ENCODE results near the gene SPANXN5. TPM values are rescaled to one million over a fixed set of nuclear protein-coding genes. Genes with fewer than 3 reads are reported as not detected.
"Not testable (repeated sequence)": the region's sequence is repeated elsewhere in the genome, so short reads cannot be mapped to it uniquely, and the experiment has no call there.

The SPANXN5 gene
- total RNA-seq = under 1 TPM in 1 of 2 donors, not detected in 1; 0.68 TPM

GRCh38 chrX:52797327-52797726 is at the start of gene SPANXN5:
Gene SPANXN5 (minus strand): TSS chrX:52797427. CDS start chrX:52797348, 79 bp downstream.
- not testable (repeated sequence) for DNase-seq (ENCODE audit: low spot score); H3K27me3 ChIP-seq (replicated peaks; ENCODE audit: insufficient read depth)

GRCh38 chrX:52843619-52844018 is 46.4 kb upstream of the SPANXN5 start:
- H3K36me3 ChIP-seq; H3K27ac ChIP-seq; H3K4me1 ChIP-seq (replicated peaks); intact Hi-C loops (cut with DNase I); DNase-seq (ENCODE audit: low spot score); H3K9me3 ChIP-seq; H3K4me3 ChIP-seq; H3K27me3 ChIP-seq (replicated peaks; ENCODE audit: insufficient read depth): not testable (repeated sequence)
- WGBS = 89% methylated on average over 3 of the region's 3 CpGs

More at GRCh38 chrX:52797327-52797726, at the start of gene SPANXN5:
- H3K27ac ChIP-seq; H3K9me3 ChIP-seq; intact Hi-C loops (cut with DNase I); H3K4me1 ChIP-seq (replicated peaks); H3K4me3 ChIP-seq; H3K36me3 ChIP-seq: not testable (repeated sequence)
- WGBS = 95% methylated on average over 2 of the region's 2 CpGs

- TF ChIP-seq CTCF (IDR thresholded peaks at IDR 0.05) = no peak
- no peak for TF ChIP-seq POLR2AphosphoS5 (IDR thresholded peaks at IDR 0.05)
- no peak for TF ChIP-seq POLR2A (IDR thresholded peaks at IDR 0.05)
Observed at GRCh38 chrX:52839137-52839536, 41.9 kb upstream of the SPANXN5 start.

GRCh38 chrX:52830551-52830950 is 33.3 kb upstream of the SPANXN5 start:
- no peaks in the 10 kb centered on the region for H3K36me3 ChIP-seq
- 48% methylated on average over 2 of the region's 3 CpGs for WGBS
- TF ChIP-seq CTCF (IDR thresholded peaks at IDR 0.05) (no peak), POLR2A (IDR thresholded peaks at IDR 0.05) (no peak), POLR2AphosphoS5 (IDR thresholded peaks at IDR 0.05) (no peak)

More at GRCh38 chrX:52839137-52839536, 41.9 kb upstream of the SPANXN5 start:
- WGBS = 40% methylated on average over 2 of the region's 2 CpGs
- Histone ChIP-seq H3K27ac (no peak overlapping the region), H3K4me1 (replicated peaks) (no peaks in the 10 kb centered on the region), H3K27me3 (replicated peaks; ENCODE audit: insufficient read depth) (no peaks in the 10 kb centered on the region), H3K36me3 (no peaks in the 10 kb centered on the region), H3K4me3 (no peak overlapping the region), H3K9me3 (no peaks in the 10 kb centered on the region)
- no peak for DNase-seq (ENCODE audit: low spot score)
- intact Hi-C loops (cut with DNase I) = no loop called here

GRCh38 chrX:52824608-52825007 is 27.4 kb upstream of the SPANXN5 start:
- TF ChIP-seq CTCF (IDR thresholded peaks at IDR 0.05) (no peak), POLR2A (IDR thresholded peaks at IDR 0.05) (no peak), POLR2AphosphoS5 (IDR thresholded peaks at IDR 0.05) (no peak)
- H3K27me3 ChIP-seq (replicated peaks; ENCODE audit: insufficient read depth) = no peaks in the 10 kb centered on the region
- DNase-seq (ENCODE audit: low spot score) = no peak
- no peak overlapping the region for H3K4me3 ChIP-seq
- no peaks in the 10 kb centered on the region for H3K36me3 ChIP-seq
- no peaks in the 10 kb centered on the region for H3K4me1 ChIP-seq (replicated peaks)
- H3K9me3 ChIP-seq = no peaks in the 10 kb centered on the region
- 54% methylated on average over 2 of the region's 2 CpGs for WGBS
- intact Hi-C loops (cut with DNase I) = no loop called here
- no peak overlapping the region for H3K27ac ChIP-seq

More at GRCh38 chrX:52830551-52830950, 33.3 kb upstream of the SPANXN5 start:
- H3K9me3 ChIP-seq = no peaks in the 10 kb centered on the region
- no peaks in the 10 kb centered on the region for H3K27me3 ChIP-seq (replicated peaks; ENCODE audit: insufficient read depth)
- no peak for DNase-seq (ENCODE audit: low spot score)
- no peak overlapping the region for H3K27ac ChIP-seq
- H3K4me1 ChIP-seq (replicated peaks) = no peaks in the 10 kb centered on the region
- H3K4me3 ChIP-seq = no peak overlapping the region
- intact Hi-C loops (cut with DNase I) = no loop called here

GRCh38 chrX:52821079-52821760 is 24.0 kb upstream of the SPANXN5 start:
- WGBS = 84% methylated on average over 11 of the region's 11 CpGs
- Histone ChIP-seq H3K27me3 (replicated peaks; ENCODE audit: insufficient read depth) (no peaks in the 10 kb centered on the region), H3K27ac (no peak overlapping the region), H3K4me1 (replicated peaks) (no peaks in the 10 kb centered on the region), H3K36me3 (no peaks in the 10 kb centered on the region), H3K4me3 (no peak overlapping the region), H3K9me3 (no peaks in the 10 kb centered on the region)
- no peak for DNase-seq (ENCODE audit: low spot score)
- intact Hi-C loops (cut with DNase I) = no loop called here
- TF ChIP-seq POLR2A (IDR thresholded peaks at IDR 0.05) (no peak), POLR2AphosphoS5 (IDR thresholded peaks at IDR 0.05) (no peak), CTCF (IDR thresholded peaks at IDR 0.05) (no peak)
